A375 (cell line): Measurements from ENCODE around the gene KRTAP10-8. TPM values are rescaled to one million over a fixed set of nuclear protein-coding genes. Genes with fewer than 3 reads are reported as not detected.

ENCODE experiments used
- total RNA-seq: library from RNA; depleted of rRNA; stranded (reverse); fragments of >200 nt; shearing (Covaris generic); gene quantifications from 2 replicates; pipeline ENCODE4 v1.2.3, GENCODE V29; 2014; rRNA removed

KRTAP10-8 gene, protein sequence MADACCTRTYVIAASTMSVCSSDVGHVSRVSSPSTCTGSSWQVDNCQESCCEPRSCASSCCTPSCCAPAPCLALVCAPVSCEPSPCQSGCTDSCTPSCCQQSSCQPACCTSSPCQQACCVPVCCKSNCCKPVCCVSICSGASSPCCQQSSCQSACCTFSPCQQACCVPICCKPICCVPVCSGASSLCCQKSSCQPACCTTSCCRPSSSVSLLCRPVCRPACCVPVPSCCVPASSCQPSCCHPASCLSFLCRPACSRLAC
- not detected in 2 replicates for total RNA-seq

DNA sequence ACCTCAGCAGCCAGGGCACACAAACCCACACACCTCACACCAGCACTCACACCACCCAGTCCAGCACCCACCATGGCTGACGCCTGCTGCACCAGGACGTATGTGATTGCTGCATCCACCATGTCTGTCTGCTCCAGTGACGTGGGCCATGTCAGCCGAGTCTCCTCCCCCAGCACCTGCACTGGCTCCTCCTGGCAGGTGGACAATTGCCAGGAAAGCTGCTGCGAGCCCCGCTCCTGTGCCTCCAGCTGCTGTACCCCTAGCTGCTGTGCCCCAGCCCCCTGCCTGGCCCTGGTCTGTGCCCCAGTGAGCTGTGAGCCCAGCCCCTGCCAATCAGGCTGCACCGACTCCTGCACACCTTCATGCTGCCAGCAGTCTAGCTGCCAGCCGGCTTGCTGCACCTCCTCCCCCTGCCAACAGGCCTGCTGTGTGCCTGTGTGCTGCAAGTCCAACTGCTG, at the start of gene KRTAP10-8:
TSS of gene KRTAP10-8 (plus strand) at position 51 of the 458 bp plus-strand sequence. CDS start at position 73, 22 bp downstream.

GRCh38 chr21:44573630-44574456, 38.0 kb upstream of the KRTAP10-8 start, which contains the start of gene KRTAP10-4:
Gene KRTAP10-4, plus strand, starts transcription at chr21:44573729. Its CDS starts 30 bp downstream, at chr21:44573759.

GRCh38 chr21:44580231-44580821, 31.6 kb upstream of the KRTAP10-8 start, which contains the start of gene KRTAP10-5:
Gene KRTAP10-5, minus strand, starts transcription at chr21:44580604. Its CDS starts 26 bp downstream, at chr21:44580578.

DNA sequence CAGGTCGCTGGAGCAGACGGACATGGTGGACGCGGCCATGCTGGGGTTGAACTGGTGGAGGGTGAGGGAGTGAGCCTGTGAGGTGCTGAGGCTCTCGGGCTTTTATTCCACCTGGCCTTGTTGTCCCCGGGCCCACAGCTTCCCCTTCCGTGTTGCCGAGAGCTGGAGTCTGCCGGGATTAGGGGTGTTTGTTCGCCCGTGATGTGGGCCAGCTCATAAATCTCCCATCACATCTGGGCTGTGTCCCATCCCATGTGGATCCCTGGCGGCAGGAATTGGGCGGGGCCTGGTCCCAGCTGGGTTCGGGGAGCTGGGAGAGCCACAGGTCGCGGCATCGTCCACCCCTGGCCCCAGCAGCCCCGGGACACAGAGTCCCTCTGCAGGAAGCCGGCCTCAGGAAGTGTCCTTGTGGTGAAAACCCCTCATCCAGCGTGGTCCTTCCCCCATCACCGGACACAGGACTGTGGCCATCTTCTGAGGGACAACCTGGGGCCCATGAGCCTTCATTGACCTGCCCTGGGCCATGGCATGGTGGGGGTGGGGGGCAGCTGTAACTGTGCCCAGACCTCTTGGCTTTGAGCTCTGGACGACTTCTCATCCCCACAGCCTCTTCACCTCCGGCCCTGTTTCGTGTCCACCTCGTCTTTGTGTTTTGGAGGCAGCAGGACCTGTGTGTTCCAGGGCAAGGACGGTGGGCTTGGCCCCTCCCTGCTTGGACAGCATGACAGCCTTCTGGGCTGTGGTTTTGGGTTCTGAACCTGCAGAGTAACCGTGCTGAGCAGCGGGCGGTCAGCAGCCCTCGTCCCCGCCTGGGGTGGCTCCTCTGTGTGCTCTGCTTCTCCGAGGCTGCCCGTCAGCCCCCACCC, 19.2 kb upstream of the KRTAP10-8 start, which contains the start of gene KRTAP10-6:
TSS of gene KRTAP10-6 (minus strand) at position 60 of the 866 bp plus-strand sequence. CDS start at position 39, 21 bp downstream.

DNA sequence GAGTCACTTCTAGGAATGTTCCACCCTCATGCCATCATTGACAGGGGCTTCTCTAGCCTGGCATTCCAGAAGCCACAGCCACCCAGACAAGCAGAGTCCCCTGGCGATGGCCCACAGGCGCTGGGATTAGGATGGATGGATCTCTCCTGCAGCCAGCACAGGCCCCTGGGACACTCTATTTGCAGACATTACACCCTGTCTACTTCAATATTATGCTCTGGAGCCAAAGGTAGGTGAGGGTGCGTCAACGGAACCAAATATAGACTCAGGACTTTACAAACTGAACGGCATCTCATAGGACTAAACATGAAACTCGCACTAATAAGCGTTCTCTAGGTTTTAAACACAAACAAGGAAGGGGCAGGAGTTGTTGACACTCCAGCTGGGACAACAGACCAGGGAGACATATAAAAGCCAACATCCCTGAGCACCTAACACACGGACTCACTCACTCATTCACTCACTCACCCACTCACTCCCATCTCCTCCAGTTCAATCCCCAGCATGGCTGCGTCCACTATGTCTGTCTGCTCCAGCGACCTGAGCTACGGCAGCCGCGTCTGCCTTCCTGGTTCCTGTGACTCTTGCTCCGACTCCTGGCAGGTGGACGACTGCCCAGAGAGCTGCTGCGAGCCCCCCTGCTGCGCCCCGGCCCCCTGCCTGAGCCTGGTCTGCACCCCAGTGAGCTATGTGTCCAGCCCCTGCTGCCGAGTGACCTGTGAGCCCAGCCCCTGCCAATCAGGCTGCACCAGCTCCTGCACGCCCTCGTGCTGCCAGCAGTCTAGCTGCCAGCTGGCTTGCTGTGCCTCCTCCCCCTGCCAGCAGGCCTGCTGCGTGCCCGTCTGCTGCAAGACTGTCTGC, 11.5 kb upstream of the KRTAP10-8 start, which contains the start of gene KRTAP10-7:
TSS of gene KRTAP10-7 (plus strand) at position 480 of the 861 bp plus-strand sequence. CDS start at position 505, 25 bp downstream.

GRCh38 chr21:44626673-44627143, 14.8 kb downstream of the KRTAP10-8 start, which contains the start of gene KRTAP10-9:
Gene KRTAP10-9, plus strand, starts transcription at chr21:44627093. Its CDS starts 79 bp downstream, at chr21:44627172.

GRCh38 chr21:44637018-44637850, 25.4 kb downstream of the KRTAP10-8 start, which contains the start of gene KRTAP10-10:
Gene KRTAP10-10, plus strand, starts transcription at chr21:44637356. Its CDS starts 62 bp downstream, at chr21:44637418.

DNA sequence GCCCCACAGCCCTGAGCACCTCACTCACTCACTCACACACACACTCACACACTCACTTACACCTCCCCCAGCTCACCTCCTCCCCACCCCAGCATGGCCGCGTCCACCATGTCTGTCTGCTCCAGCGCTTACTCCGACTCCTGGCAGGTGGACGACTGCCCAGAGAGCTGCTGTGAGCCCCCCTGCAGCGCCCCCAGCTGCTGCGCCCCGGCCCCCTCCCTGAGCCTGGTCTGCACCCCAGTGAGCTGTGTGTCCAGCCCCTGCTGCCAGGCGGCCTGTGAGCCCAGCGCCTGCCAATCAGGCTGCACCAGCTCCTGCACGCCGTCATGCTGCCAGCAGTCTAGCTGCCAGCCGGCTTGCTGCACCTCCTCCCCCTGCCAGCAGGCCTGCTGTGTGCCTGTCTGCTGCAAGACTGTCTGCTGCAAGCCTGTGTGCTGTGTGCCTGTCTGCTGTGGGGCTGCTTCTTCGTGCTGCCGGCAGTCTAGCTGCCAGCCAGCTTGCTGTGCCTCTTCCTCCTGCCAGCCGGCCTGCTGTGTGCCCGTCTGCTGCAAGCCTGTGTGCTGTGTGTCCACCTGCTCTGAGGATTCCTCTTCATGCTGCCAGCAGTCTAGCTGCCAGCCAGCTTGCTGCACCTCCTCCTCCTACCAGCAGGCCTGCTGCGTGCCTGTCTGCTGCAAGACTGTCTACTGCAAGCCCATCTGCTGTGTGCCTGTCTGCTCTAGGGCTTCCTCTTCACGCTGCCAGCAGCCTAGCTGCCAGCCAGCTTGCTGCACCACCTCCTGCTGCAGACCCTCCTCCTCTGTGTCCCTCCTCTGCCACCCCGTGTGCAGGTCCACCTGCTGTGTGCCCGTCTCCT, 34.7 kb downstream of the KRTAP10-8 start, which contains the start of gene KRTAP10-11:
TSS of gene KRTAP10-11 (plus strand) at position 49 of the 856 bp plus-strand sequence. CDS start at position 94, 45 bp downstream.

GRCh38 chr21:44654576-44655175, 42.8 kb downstream of the KRTAP10-8 start, which contains the start of gene KRTAP12-4:
Gene KRTAP12-4, minus strand, starts transcription at chr21:44654659. Its CDS starts 45 bp downstream, at chr21:44654614.

DNA sequence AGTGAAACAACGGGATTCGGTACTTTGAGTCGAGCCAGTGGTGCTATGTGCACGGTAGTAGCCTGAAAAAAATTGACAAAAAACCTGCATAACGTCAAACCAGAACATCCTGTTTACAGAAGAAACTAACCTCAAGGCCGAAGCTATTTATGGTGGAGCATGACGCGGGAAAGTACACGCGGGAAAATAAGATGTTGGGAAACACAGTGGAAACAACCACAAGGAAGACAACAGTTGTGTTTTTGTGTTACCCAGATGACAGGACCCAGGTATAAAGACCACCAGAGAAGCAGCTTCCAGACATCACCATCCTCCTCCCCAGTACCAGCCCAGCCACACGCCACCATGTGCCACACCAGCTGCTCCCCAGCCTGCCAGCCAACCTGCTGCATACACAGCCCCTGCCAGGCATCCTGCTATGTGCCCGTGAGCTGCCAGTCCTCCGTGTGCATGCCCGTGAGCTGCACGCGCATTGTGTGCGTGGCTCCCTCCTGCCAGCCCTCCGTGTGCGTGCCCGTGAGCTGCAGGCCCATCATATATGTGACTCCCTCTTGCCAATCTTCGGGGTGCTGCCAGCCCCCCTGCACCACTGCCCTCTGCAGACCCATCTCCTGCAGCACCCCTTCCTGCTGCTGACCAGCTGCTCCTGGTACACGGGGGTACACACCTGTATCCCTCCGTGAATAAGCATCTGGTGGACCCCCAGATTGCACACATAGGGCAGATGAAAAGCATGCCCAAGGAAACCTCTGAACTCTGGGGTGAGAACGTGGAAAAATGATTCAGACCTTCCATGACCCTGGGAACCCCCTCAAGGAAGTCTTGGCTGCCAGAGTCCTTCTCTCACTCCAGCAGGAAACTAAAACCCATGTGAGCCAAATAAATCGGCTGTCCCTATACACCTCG, 46.0 kb downstream of the KRTAP10-8 start, which contains the start of gene KRTAP12-3:
TSS of gene KRTAP12-3 (plus strand) at position 298 of the 906 bp plus-strand sequence. CDS start at position 346, 48 bp downstream.

Other genes starting within 250 kb of the KRTAP10-8 start
- gene LRRC3, start 156.6 kb upstream of the KRTAP10-8 start, total RNA-seq, result 0.08 and 0.11 TPM in 2 replicates
- not detected in 2 replicates for gene KRTAP10-1, start 71.9 kb upstream of the KRTAP10-8 start, total RNA-seq
- gene KRTAP10-2, start 60.6 kb upstream of the KRTAP10-8 start, total RNA-seq, result not detected in 2 replicates
- gene KRTAP10-3, start 53.3 kb upstream of the KRTAP10-8 start, total RNA-seq, result not detected in 2 replicates
- gene KRTAP10-4, start 38.4 kb upstream of the KRTAP10-8 start, total RNA-seq, result not detected in 2 replicates
- gene KRTAP10-5, start 31.5 kb upstream of the KRTAP10-8 start, total RNA-seq, result not detected in 2 replicates
- gene KRTAP10-6, start 19.6 kb upstream of the KRTAP10-8 start, total RNA-seq, result not detected in 2 replicates
- gene KRTAP10-7, start 11.5 kb upstream of the KRTAP10-8 start, total RNA-seq, result not detected in 2 replicates
- gene KRTAP10-9, start 15.0 kb downstream of the KRTAP10-8 start, total RNA-seq, result not detected in 2 replicates
- gene KRTAP10-10, start 25.3 kb downstream of the KRTAP10-8 start, total RNA-seq, result not detected in 2 replicates
- gene KRTAP10-11, start 34.3 kb downstream of the KRTAP10-8 start, total RNA-seq, result not detected in 2 replicates
- gene KRTAP12-4, start 42.6 kb downstream of the KRTAP10-8 start, total RNA-seq, result not detected in 2 replicates
- gene KRTAP12-3, start 45.9 kb downstream of the KRTAP10-8 start, total RNA-seq, result not detected in 2 replicates
- gene KRTAP12-2, start 54.8 kb downstream of the KRTAP10-8 start, total RNA-seq, result not detected in 2 replicates
- gene KRTAP12-1, start 70.1 kb downstream of the KRTAP10-8 start, total RNA-seq, result not detected in 2 replicates
- gene KRTAP10-12, start 85.1 kb downstream of the KRTAP10-8 start, total RNA-seq, result not detected in 2 replicates
- gene TSPEAR, start 99.5 kb downstream of the KRTAP10-8 start, total RNA-seq, result not detected in 2 replicates
- 97.2 and 114 TPM in 2 replicates for gene UBE2G2, start 189.7 kb downstream of the KRTAP10-8 start, total RNA-seq
- 52.6 and 57.9 TPM in 2 replicates for gene SUMO3, start 206.0 kb downstream of the KRTAP10-8 start, total RNA-seq